ENCODE results near the gene CHGA.

Gene CHGA

DNA sequence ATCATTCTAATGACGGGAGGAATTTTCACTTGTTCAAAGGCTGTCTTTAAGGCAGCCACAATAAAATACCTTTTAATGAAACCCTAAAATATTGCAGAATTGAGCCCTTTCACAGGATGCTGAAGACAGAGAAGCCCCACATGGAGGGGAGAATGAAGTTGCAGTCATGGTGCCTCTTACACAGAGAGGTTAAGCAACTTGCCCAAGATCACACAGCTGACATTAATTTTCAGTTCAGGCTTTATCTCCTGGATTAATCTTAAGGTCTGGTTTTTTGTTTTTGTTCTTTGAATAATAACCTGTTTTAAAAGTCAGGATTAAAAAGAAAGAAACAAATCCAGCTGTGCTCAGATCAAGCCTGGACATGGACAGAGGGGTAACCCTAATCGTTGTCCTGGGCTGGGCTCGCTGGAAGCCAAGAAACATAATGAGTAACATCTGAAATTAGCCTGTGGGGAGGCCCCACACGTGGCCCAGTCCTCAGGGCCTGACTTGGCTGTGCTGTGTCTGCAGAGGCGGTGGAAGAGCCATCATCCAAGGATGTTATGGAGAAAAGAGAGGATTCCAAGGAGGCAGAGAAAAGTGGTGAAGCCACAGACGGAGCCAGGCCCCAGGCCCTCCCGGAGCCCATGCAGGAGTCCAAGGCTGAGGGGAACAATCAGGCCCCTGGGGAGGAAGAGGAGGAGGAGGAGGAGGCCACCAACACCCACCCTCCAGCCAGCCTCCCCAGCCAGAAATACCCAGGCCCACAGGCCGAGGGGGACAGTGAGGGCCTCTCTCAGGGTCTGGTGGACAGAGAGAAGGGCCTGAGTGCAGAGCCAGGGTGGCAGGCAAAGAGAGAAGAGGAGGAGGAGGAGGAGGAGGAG is 8.0 kb downstream of the CHGA start:
- DNase-seq (ENCODE audit: low spot score) = no peak

DNA sequence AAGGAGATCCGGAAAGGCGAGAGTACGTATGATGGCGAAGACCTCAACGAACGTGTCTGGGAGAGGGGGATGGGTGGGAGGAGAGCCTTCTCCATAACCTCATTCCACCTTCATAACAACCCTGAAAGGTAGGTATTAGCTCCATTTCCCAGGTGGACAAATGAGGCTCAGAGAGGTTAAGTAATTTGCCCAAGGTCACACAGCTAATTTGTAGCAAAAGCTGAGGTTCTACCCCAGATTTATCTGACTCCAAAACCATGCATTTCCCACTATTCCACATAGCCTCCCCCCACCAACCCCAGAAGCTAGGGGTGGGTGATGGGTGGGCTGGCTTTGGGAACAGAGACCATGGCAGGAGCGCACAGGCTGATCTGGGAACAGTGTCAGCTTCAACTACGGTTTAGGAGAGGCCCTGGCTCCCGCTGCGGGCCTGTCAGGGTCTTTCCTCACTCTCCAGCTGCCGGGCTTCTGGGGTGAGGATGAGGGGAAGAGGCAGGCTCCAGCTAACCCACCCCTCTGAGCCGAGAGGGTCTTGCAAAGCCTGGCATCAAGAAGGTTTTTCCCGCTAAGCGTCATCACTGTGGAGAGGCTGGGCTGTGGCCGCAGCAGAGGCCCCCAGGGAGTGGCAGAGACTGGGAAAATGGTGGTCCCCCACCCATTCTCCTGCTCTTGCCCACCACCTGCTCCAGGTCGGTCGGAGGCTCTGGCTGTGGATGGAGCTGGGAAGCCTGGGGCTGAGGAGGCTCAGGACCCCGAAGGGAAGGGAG is 8.9 kb downstream of the CHGA start:
- no peak for DNase-seq (ENCODE audit: low spot score)

GRCh38 chr14:92932448-92933395 is 9.8 kb downstream of the CHGA start:
- no peak for DNase-seq (ENCODE audit: low spot score)

DNA sequence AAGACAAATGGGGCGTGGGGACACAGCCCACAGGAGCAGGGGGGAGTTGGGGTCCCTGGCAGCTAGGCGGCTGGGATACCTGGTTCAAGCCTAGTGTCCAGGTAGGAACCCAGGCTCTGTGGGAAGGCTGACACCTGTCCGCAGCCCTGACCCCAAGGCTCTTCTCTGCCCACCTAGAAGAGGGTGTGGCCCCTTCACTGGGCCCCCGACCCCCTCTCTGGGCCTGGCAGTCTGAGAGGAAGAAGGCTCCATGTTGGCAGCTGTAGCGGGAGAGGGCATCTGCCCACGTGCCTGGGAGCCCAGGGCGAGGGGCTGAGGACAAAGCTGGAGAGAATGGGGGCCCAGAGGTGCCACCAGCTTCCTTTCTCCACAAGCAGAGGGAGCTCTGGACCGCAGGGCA is 10.5 kb downstream of the CHGA start:
- DNase-seq (ENCODE audit: low spot score) = no peak

DNA sequence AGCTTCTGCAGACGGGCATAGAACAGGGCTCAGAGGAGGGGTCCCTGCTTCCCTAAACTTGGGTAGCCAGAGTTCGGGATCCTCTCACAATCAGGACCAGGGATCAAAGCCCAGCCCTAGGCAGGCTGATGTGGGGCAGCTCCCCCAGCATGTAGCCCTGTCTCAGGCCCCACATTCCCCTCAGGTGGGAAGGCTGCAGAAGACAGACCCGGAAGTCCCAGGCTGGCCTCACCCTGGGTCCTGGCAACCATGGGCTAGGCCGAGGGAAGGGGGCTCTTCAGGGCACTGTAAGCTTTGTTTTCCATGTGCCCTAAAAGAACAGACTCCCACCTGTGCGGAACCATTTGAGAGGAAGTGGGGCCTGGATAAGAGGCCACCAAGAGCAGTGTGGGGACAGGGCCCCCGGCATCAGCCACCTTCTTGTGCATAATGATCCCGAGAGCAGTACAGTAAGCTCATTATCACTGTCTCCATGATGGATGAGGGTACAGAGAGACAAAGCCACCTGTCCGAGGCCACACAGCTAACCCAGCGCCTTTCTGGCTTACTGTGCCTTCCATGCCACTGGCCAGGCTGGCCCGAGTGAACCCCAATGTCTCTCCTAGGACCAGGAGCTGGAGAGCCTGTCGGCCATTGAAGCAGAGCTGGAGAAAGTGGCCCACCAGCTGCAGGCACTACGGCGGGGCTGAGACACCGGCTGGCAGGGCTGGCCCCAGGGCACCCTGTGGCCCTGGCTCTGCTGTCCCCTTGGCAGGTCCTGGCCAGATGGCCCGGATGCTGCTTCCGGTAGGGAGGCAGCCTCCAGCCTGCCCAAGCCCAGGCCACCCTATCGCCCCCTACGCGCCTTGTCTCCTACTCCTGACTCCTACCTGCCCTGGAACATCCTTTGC is 11.5 kb downstream of the CHGA start:
- no peak for DNase-seq (ENCODE audit: low spot score)

DNA sequence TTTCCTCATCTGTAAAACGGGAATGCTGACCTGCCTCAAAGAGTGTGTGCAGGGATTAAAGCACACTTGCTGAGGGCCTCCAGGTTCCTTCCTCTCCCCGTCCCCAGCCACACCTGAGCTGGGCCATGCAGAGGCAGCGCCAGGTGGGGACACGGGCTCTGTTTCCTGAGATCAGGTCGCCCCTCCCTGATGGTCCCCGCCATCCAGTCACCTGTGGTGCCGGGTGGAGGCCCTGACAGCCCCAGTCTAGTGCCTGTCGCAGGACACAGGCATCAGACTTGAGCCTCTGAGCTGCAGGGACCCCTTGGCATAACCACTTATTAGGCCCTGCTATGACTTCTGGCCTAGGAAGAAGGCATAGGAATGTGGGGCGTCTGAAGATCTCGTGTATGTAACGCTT is 12.5 kb downstream of the CHGA start:
- DNase-seq (ENCODE audit: low spot score) = no peak

GRCh38 chr14:92936085-92936484 is 13.1 kb downstream of the CHGA start:
- no peak for DNase-seq (ENCODE audit: low spot score)

GRCh38 chr14:92937051-92937937 is 14.3 kb downstream of the CHGA start:
- DNase-seq (ENCODE audit: low spot score) = no peak

GRCh38 chr14:92938235-92938875 is 15.4 kb downstream of the CHGA start:
- DNase-seq (ENCODE audit: low spot score) = no peak

- no peak for DNase-seq (ENCODE audit: low spot score)
Observed at GRCh38 chr14:92938890-92939671, 16.1 kb downstream of the CHGA start.

- DNase-seq (ENCODE audit: low spot score) = no peak
Observed at GRCh38 chr14:92939699-92940098, 16.7 kb downstream of the CHGA start.

DNA sequence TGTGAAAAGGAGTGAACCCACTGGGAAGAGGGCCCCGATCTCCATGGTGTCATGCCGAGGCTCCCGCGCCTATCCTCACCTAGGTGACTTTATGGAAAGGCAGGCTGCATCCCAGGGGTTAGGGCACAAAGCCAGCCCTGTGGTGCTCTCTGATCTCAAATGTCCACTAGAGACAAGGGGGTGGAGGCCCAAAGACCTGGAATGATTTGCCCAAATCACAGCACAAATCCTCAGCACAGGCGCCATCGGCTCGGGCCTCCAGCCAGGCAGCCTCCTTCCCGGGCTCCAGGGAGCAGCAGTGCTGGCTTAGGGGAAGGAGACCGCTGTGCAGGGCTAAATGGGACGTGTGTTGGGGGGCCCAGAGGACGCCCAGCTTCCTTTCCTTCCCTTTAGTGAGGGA is 17.6 kb downstream of the CHGA start:
- DNase-seq (ENCODE audit: low spot score) = no peak

GRCh38 chr14:92941531-92941930 is 18.6 kb downstream of the CHGA start:
- DNase-seq (ENCODE audit: low spot score) = no peak

DNA sequence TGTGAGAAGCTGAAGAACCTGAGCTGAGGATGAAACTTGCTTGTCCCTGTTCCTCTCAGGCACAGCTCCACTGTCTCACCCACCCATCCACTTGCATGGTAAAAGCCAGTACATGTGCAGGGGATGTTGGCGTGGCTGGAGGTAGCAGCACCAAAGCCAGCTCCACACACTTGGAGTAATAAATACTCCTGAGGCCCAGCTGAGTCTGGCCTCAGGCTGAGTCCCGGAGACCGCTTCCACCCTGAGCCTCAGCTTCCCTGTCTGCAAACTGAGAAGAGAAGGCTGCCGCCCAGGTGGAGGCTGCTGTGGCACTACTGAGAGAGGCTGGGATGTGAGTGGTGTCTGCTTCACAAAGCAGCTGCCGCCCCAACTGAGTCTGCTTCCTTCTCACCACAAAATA is 19.2 kb downstream of the CHGA start:
- no peak for DNase-seq (ENCODE audit: low spot score)

GRCh38 chr14:92942576-92942975 is 19.6 kb downstream of the CHGA start:
- DNase-seq (ENCODE audit: low spot score) = no peak

GRCh38 chr14:92942976-92943710 is 20.2 kb downstream of the CHGA start:
- no peak for DNase-seq (ENCODE audit: low spot score)

GRCh38 chr14:92943855-92944570 is 21.1 kb downstream of the CHGA start:
- DNase-seq (ENCODE audit: low spot score) = no peak

GRCh38 chr14:92944976-92945375 is 22.0 kb downstream of the CHGA start:
- DNase-seq (ENCODE audit: low spot score) = no peak
